HG03039 (cell line): ENCODE measurements around the gene TUSC2.

ENCODE experiments used
- ATAC-seq: cut with Tn5 transposase; IDR thresholded peaks from one replicate; pipeline ENCODE4 v1.9.1; 2021; ENCODE audit warnings: mild to moderate bottlenecking, moderate library complexity; ENCODE audit not compliant: unreplicated experiment

TUSC2 gene

GRCh38 chr3:50337175-50337861 lies 9.3 kb upstream of the TUSC2 start:
- ATAC-seq = peak; percentile 70

GRCh38 chr3:50336452-50337174 lies 8.6 kb upstream of the TUSC2 start:
- ATAC-seq = peak; percentile 34

- no peak for ATAC-seq
Observed at GRCh38 chr3:50334339-50335075, 6.5 kb upstream of the TUSC2 start.

- ATAC-seq = no peak
Observed at GRCh38 chr3:50333744-50334328, 5.8 kb upstream of the TUSC2 start.

GRCh38 chr3:50331364-50331907 lies 3.4 kb upstream of the TUSC2 start:
- ATAC-seq = no peak

- no peak for ATAC-seq
Observed at GRCh38 chr3:50330330-50330729, 2.3 kb upstream of the TUSC2 start.

GRCh38 chr3:50327129-50327528 lies 894 bp downstream of the TUSC2 start:
- no peak for ATAC-seq

- no peak for ATAC-seq
Observed at GRCh38 chr3:50326182-50326541, 1.9 kb downstream of the TUSC2 start.

- no peak for ATAC-seq
Observed at GRCh38 chr3:50325497-50326181, 2.4 kb downstream of the TUSC2 start.

- no peak for ATAC-seq
Observed at GRCh38 chr3:50325113-50325480, 2.9 kb downstream of the TUSC2 start.

GRCh38 chr3:50324351-50325112 lies 3.5 kb downstream of the TUSC2 start:
- ATAC-seq = no peak

- no peak for ATAC-seq
Observed at GRCh38 chr3:50323614-50324199, 4.3 kb downstream of the TUSC2 start.

GRCh38 chr3:50323092-50323600 lies 4.9 kb downstream of the TUSC2 start:
- ATAC-seq = no peak

- no peak for ATAC-seq
Observed at GRCh38 chr3:50322386-50323091, 5.5 kb downstream of the TUSC2 start, which contains the start of gene HYAL2. Gene HYAL2 (minus strand): TSS chr3:50322745. CDS start chr3:50320489, 2,256 bp downstream.

- ATAC-seq = no peak
Observed at GRCh38 chr3:50322115-50322385, 6.0 kb downstream of the TUSC2 start.

GRCh38 chr3:50321336-50322114 lies 6.5 kb downstream of the TUSC2 start:
- peak; percentile 70 for ATAC-seq

GRCh38 chr3:50320853-50321335 lies 7.1 kb downstream of the TUSC2 start:
- ATAC-seq = peak; percentile 30
